Ascending aorta (tissue), 2 donors: ENCODE results near the gene GPRASP2. TPM values are rescaled to one million over a fixed set of nuclear protein-coding genes. Genes with fewer than 3 reads are reported as not detected.
A peak's percentile ranks its signal among the peaks of the same experiment; 100 is the strongest.
"Not testable (repeated sequence)": the region's sequence is repeated elsewhere in the genome, so short reads cannot be mapped to it uniquely, and the experiment has no call there.

Source experiments
- DNase-seq, 2 donors: peaks; one replicate each; pipeline ENCODE4 v3.0.0-alpha.2; 2019; ENCODE audit warnings: low spot score in 2 of 2
- H3K27ac ChIP-seq, 2 donors: fragments of 200-600 bp; sonication (generic); one replicate each; pipeline ENCODE4 v1.5.1; 2016 to 2017; ENCODE audit warnings: mild to moderate bottlenecking in 1 of 2
- H3K27me3 ChIP-seq: fragments of 200-600 bp; sonication (generic); one replicate; pipeline ENCODE4 v1.5.1; 2017
- H3K36me3 ChIP-seq, 2 donors: fragments of 200-600 bp; sonication (generic); one replicate each; pipeline ENCODE4 v1.5.1; 2016
- H3K4me1 ChIP-seq, 2 donors: fragments of 200-600 bp; sonication (generic); one replicate each; pipeline ENCODE4 v1.5.1; 2016 to 2017; ENCODE audit warnings: mild to moderate bottlenecking in 1 of 2
- H3K4me3 ChIP-seq, 2 donors: fragments of 200-600 bp; sonication (generic); one replicate each; pipeline ENCODE4 v1.5.1; 2016 to 2017; ENCODE audit warnings: mild to moderate bottlenecking in 1 of 2
- H3K9me3 ChIP-seq, 2 donors: fragments of 200-600 bp; sonication (generic); one replicate each; pipeline ENCODE4 v1.5.1; 2016
- intact Hi-C: fragments of 100-400 bp; cut with DNase I; formaldehyde crosslinking; loops from one replicate; pipeline ENCODE4 v1.15.1; 2023
- total RNA-seq: library from RNA; depleted of rRNA; stranded (reverse); fragments of >200 nt; gene quantifications from one replicate; pipeline ENCODE4 v1.1.0, GENCODE V29; 2016
- TF ChIP-seq, protein P1 (sequence below), 3 experiments: fragments of 200-600 bp in 2 of 3; fragments of 450-650 bp in 1 of 3; sonication (generic) in 2 of 3; IDR thresholded peaks; one replicate each; pipeline ENCODE4 v1.5.1; 2016 to 2019; ENCODE audit warnings: antibody characterized with exemption in 3 of 3, mild to moderate bottlenecking in 1 of 3, moderate library complexity in 1 of 3

Gene GPRASP2
- total RNA-seq, result 8.7 TPM

- Histone ChIP-seq H3K27ac (peak within 1 kb of the TSS; percentile 85 to 86), H3K27me3 (no peaks in the 10 kb centered on the region), H3K9me3 (no peaks in the 10 kb centered on the region), H3K4me3 (peak within 1 kb of the TSS; percentile 56 to 87), H3K36me3 (no peaks in the 10 kb centered on the region), H3K4me1 (no peaks in the 10 kb centered on the region)
- intact Hi-C loops, result loop anchor here (2.0 to 10.0 kb wide), 4 partner anchors 52 to 198 kb away; partner anchors contain the start of gene TMSB15A
- TF ChIP-seq, protein P1, sequence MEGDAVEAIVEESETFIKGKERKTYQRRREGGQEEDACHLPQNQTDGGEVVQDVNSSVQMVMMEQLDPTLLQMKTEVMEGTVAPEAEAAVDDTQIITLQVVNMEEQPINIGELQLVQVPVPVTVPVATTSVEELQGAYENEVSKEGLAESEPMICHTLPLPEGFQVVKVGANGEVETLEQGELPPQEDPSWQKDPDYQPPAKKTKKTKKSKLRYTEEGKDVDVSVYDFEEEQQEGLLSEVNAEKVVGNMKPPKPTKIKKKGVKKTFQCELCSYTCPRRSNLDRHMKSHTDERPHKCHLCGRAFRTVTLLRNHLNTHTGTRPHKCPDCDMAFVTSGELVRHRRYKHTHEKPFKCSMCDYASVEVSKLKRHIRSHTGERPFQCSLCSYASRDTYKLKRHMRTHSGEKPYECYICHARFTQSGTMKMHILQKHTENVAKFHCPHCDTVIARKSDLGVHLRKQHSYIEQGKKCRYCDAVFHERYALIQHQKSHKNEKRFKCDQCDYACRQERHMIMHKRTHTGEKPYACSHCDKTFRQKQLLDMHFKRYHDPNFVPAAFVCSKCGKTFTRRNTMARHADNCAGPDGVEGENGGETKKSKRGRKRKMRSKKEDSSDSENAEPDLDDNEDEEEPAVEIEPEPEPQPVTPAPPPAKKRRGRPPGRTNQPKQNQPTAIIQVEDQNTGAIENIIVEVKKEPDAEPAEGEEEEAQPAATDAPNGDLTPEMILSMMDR (IDR thresholded peaks at IDR 0.05), result no peak
- peak in 1 of 2 donors; percentile 67 for DNase-seq
Measured at GRCh38 chrX:102712216-102712966, at the start of gene GPRASP2. Gene GPRASP2, plus strand, starts transcription at chrX:102712448. Its CDS starts 2,422 bp downstream, at chrX:102714870.

DNA sequence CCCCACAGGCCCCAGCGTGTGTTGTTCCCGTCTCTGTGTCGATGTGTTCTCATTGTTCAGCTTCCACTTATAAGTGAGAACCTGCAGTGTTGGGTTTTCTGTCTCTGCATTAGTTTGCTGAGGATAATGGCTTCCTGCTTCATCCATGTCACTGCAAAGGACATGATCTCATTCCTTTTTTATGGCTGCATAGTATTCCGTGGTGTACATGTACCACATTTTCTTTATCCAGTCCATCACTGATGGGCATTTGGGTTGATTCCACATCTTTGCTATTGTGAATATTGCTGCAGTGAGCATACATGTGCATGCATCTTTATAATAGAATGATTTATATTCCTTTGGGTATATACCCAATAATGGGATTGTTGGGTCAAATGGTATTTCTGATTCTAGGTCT is 48.4 kb upstream of the GPRASP2 start:
- H3K36me3 ChIP-seq, DNase-seq, H3K27me3 ChIP-seq, H3K9me3 ChIP-seq, H3K4me3 ChIP-seq, intact Hi-C loops, H3K4me1 ChIP-seq, H3K27ac ChIP-seq: not testable (repeated sequence)

DNA sequence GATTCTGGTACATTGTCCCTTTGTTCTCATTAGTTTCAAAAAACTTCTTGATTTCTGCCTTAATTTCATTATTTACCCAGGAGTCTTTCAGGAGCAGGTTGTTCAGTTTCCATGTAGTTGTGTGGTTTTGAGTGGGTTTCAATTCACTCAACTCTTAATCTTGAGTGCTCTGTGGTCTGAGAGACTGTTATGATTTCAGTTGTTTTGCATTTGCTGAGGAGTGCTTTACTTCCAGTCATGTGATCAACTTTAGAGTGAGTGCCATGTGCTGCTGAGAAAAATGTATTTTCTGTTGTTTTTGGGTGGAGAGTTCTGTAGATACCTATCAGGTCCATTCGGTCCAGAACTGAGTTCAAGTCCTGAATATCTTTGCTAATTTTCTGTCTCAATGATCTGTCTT is 45.2 kb upstream of the GPRASP2 start:
- H3K27ac ChIP-seq, intact Hi-C loops, H3K9me3 ChIP-seq, H3K27me3 ChIP-seq, H3K36me3 ChIP-seq, H3K4me1 ChIP-seq, H3K4me3 ChIP-seq, DNase-seq: not testable (repeated sequence)

DNA sequence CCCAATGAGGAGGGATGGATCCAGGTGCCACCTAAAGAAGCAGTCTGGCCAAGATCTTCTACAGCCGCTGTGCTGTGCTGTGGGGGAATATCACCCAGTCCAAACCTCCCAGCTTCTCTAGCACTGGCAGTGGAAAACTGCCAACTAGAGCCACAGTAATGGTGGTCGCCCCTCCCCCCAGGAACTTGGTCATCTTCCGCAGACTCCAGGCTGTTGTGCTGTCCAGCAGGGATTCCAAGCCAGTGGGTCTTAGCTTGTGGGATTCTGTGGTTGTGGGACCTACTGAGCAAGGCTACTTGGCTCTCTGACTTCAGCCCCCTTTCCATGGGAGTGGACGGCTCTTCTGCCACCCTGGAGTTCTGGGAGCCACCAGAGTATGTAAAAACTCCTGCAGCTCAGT is 42.7 kb upstream of the GPRASP2 start:
- H3K36me3 ChIP-seq, result no peaks in the 10 kb centered on the region
- intact Hi-C loops, result no loop called here
- H3K27ac ChIP-seq, result no peak overlapping the region
- TF ChIP-seq, protein P1 (IDR thresholded peaks at IDR 0.05), result no peak
- peaks cover 0 to 5% of the 10 kb centered on the region in 2 donors for H3K9me3 ChIP-seq
- no peak overlapping the region for H3K4me3 ChIP-seq
- no peaks in the 10 kb centered on the region for H3K4me1 ChIP-seq
- no peak for DNase-seq
- H3K27me3 ChIP-seq, result no peaks in the 10 kb centered on the region

DNA sequence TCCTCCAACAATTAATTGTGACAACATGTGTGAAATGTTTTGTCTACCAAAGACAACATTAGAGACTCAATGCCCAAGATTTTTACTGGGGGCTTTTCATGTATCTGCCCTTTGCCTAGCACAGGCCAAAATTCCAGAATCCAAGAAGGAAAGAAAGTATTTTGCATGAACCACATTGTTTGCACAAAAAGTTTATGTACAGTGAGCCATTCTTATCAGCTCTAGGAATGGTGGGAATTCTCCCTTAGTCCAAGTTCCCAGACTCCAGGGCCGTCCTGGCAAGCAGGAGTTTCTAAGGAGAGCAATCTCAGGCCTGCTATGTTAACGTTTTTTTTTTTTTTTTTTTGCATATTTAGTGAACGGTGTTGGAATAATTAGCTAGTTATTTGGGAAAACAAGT is 39.4 kb upstream of the GPRASP2 start:
- TF ChIP-seq, protein P1 (IDR thresholded peaks at IDR 0.05), result no peak
- H3K36me3 ChIP-seq, result no peaks in the 10 kb centered on the region
- intact Hi-C loops, result no loop called here
- no peaks in the 10 kb centered on the region for H3K4me1 ChIP-seq
- peak overlapping the region in 1 of 2 donors; percentile 52 for H3K27ac ChIP-seq
- H3K4me3 ChIP-seq, result no peak overlapping the region
- DNase-seq, result no peak
- no peaks in the 10 kb centered on the region for H3K9me3 ChIP-seq
- H3K27me3 ChIP-seq, result no peaks in the 10 kb centered on the region

- H3K27me3 ChIP-seq, H3K4me3 ChIP-seq, H3K27ac ChIP-seq, DNase-seq, H3K4me1 ChIP-seq, intact Hi-C loops, H3K36me3 ChIP-seq: not testable (repeated sequence)
- H3K9me3 ChIP-seq, result peaks cover 6 to 21% of the 10 kb centered on the region in 2 donors
Measured at GRCh38 chrX:102677479-102677878, 34.8 kb upstream of the GPRASP2 start.

DNA sequence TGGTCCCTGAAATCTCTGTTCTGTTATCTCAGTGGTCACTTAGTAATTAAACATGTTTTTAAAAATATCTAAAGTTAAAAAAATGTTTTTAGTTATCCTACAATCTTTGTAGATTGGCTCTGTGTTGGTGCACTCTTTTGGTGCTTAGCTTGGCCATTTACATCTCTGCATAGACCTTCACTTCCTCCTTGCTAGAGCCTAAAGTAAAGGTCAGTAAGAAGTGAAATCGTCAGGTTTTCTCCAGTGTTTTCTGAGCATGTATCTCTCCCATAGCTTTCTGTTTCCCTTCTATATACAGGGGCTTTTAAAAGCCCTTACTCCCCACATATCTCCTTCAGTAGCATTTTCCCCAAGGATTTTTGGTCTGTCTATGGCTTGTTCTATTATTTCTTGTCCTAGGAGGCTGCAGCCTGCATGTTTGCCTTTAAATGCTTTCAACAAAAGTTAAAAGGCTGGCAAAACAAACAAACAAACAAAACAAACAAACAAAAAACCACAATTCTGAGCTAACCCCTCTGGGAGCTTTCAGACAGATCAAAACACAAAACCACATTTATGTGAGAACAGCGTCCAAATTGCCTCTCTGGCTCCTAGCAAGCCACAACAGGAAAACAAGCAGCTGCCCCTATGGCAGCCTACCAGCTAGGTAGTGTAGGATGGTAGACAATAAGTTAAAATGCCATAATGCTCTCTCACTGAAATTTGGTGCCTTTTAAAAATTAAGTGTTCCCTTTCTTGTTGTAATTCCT is 27.3 kb upstream of the GPRASP2 start:
- DNase-seq, result no peak
- intact Hi-C loops, result no loop called here
- no peaks in the 10 kb centered on the region for H3K27me3 ChIP-seq
- TF ChIP-seq, protein P1 (IDR thresholded peaks at IDR 0.05), result no peak
- H3K36me3 ChIP-seq, result no peaks in the 10 kb centered on the region
- no peak overlapping the region for H3K27ac ChIP-seq
- no peak overlapping the region for H3K4me3 ChIP-seq
- H3K4me1 ChIP-seq, result no peaks in the 10 kb centered on the region
- H3K9me3 ChIP-seq, result peaks cover 13 to 35% of the 10 kb centered on the region in 2 donors
